ENCODE results near the gene CHRDL1. TPM values are rescaled to one million over a fixed set of nuclear protein-coding genes. Genes with fewer than 3 reads are reported as not detected.

The CHRDL1 gene
- total and polyA plus RNA-seq, 2 donors, result 22.6 to 29.3 TPM

DNA sequence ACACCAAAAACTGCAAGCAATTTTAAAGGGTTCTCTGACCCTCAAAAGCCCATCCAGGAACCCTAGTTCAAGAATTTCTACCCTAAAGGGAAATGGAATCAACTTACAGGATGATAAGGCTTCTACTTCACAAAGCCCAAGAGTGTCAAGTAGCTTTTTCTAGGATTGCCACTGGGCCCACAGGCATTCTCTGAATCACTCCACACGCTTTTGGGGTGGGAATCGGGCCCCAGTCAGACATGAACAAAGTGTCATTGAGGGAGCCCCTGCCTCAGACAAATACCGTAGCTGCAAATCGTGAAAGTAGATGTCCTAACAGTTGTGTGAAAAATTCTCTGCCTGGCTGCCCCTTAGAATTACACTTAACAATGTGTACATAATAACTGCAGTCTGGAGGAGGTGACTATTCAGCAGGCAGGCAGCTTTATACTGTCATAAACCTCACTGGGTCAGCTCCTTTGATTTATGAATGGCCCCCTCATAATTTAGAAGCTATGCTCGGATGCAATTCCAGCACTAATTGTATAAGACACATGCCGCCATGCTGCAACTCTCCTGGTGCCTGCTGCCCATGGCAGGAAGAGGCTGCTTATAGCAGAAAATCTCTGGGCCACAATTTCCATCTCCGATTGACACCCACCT, 36.7 kb downstream of the CHRDL1 start:
- WGBS, result 68% methylated on average over 7 of the region's 7 CpGs
- Histone ChIP-seq H3K27ac (ENCODE audit: low read depth) (no peak overlapping the region), H3K4me3 (ENCODE audit: low read depth, low read length) (no peak overlapping the region), H3K36me3 (ENCODE audit: insufficient read depth) (no peaks in the 10 kb centered on the region), H3K4me1 (ENCODE audit: insufficient read depth) (no peaks in the 10 kb centered on the region)
- DNase-seq (ENCODE audit: extremely low spot score), result no peak

DNA sequence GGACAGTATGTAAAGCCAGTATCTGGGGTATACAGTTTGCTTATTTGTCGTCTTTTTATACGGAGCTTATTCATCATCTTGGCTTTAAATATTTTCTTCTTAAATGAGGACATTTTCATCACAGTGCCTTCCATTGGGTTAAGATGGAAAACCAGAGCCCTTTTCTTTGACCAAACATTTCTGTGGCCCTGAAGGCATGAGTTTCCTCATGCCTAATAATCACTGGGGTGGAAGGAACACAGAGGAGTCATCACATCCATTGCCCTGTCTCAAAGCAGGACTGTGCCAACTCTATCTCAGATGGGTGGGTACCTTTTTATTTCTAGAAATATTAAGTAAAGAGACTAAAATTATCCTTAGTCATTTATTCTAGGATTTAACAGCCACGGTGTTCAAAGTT, 40.0 kb downstream of the CHRDL1 start:
- no peaks in the 10 kb centered on the region for H3K36me3 ChIP-seq (ENCODE audit: insufficient read depth)
- H3K27ac ChIP-seq (ENCODE audit: low read depth), result no peak overlapping the region
- DNase-seq (ENCODE audit: extremely low spot score), result no peak
- 85% methylated on average over 3 of the region's 3 CpGs for WGBS
- no peak overlapping the region for H3K4me3 ChIP-seq (ENCODE audit: low read depth, low read length)
- no peaks in the 10 kb centered on the region for H3K4me1 ChIP-seq (ENCODE audit: insufficient read depth)

DNA sequence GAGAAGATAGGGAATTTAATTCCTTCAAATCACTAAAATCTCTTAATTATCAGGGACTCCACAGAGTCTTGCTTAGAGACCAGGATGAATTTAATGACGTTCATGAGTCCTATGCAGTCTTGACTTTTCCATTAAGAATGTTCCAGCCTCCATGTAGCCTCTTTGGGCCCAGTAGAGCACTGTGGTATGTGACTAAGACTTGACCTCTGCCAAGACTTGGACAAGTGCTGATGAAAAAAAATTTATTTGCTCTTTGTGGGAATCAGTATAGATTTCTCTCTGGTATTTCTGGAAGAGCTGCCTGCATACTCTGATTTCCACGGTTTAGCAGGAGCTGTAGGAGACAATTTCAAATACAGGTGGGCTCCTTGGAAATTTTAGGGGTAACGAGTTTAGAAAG, 40.6 kb downstream of the CHRDL1 start:
- WGBS, result 77% methylated on average over 3 of the region's 3 CpGs

DNA sequence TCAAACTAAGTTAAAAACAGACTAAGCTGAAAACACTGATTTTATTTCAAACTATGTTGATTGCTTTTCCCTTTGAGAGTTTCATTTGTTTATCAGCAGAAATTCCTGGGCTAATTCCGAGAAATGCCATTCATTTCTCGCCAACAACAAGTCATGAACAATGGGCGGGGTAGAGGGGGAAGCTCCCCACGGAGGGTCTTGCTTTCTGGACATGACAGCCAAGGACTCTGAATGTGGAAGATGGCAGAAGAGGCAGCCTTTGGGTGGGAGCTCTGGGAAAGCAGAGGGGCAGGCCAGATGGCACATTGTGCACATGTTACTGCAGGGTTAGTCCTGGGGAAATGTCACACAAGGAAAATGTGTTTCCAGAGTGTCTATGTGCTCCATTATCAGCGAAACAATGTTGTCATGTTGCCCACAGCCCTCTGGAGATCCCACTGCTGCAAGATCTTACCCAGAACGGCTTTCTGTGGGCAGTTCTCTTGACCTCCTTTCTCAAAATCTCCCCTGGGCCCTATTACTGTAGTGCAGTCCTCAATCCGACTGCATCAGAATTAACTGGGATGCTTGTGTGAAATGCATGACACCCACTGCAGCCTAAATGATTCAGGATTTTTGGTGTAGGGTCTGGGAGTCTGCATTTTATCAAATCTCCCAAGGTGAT, 45.0 kb downstream of the CHRDL1 start:
- H3K4me1 ChIP-seq (ENCODE audit: insufficient read depth), result no peaks in the 10 kb centered on the region
- H3K27ac ChIP-seq (ENCODE audit: low read depth), result no peak overlapping the region
- DNase-seq (ENCODE audit: extremely low spot score), result no peak
- no peak overlapping the region for H3K4me3 ChIP-seq (ENCODE audit: low read depth, low read length)
- 51% methylated on average over 7 of the region's 7 CpGs for WGBS
- no peaks in the 10 kb centered on the region for H3K36me3 ChIP-seq (ENCODE audit: insufficient read depth)

More for the DNA sequence above, 40.6 kb downstream of the CHRDL1 start:
- H3K4me1 ChIP-seq (ENCODE audit: insufficient read depth), result no peaks in the 10 kb centered on the region
- no peak overlapping the region for H3K27ac ChIP-seq (ENCODE audit: low read depth)
- H3K4me3 ChIP-seq (ENCODE audit: low read depth, low read length), result no peak overlapping the region
- DNase-seq (ENCODE audit: extremely low spot score), result no peak
- H3K36me3 ChIP-seq (ENCODE audit: insufficient read depth), result no peaks in the 10 kb centered on the region

DNA sequence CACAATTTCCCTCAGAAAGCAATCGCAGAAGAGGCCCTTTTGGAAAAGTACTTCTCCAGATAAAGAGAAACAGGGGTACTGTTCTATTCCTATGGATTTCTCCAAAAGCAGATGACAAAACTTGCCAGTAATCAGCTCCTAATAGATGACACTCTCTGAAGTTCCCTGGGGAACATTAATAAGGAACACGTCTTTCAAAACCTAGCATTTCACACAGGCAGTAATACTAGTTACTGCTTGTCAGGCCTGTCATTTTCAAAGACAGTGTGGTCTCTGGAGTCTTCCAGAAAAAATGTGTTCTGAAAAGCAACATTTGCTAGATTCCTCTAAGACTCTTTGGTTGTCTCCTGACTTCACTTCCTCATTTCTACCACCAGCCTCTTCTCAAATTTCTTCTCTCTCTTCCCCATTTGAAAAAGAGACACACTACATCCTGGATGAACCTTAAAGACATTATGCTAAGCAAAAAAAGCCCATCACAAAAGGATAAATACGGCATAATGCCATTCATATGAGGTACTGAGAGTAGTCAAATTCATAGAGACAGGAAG, 47.3 kb downstream of the CHRDL1 start:
- H3K36me3 ChIP-seq (ENCODE audit: insufficient read depth), result no peaks in the 10 kb centered on the region
- no peaks in the 10 kb centered on the region for H3K4me1 ChIP-seq (ENCODE audit: insufficient read depth)
- no peak for DNase-seq (ENCODE audit: extremely low spot score)
- H3K27ac ChIP-seq (ENCODE audit: low read depth), result no peak overlapping the region
- 87% methylated on average over 3 of the region's 3 CpGs for WGBS
- no peak overlapping the region for H3K4me3 ChIP-seq (ENCODE audit: low read depth, low read length)

DNA sequence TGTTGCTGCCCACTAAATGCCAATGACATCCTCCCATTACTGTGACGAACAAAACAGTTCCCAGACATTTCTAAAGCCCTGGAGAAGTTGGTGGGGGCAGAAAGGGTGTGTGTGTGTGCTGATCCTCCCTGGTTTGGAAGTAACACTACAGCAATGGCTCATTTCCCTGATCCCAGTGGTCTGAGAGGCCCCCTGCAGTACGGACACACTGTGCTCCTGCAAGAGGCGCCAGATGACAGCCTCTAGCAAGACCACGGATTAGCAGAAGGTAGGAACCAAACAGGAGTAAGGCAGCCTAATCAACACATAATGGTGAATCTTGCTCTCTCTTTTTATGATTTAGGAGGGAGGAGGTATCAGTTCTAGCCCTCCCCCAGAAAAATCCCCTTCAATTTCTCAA, 49.6 kb downstream of the CHRDL1 start:
- no peaks in the 10 kb centered on the region for H3K4me1 ChIP-seq (ENCODE audit: insufficient read depth)
- H3K27ac ChIP-seq (ENCODE audit: low read depth), result no peak overlapping the region
- 66% methylated on average over 4 of the region's 4 CpGs for WGBS
- DNase-seq (ENCODE audit: extremely low spot score), result no peak
- no peak overlapping the region for H3K4me3 ChIP-seq (ENCODE audit: low read depth, low read length)
- H3K36me3 ChIP-seq (ENCODE audit: insufficient read depth), result no peaks in the 10 kb centered on the region

DNA sequence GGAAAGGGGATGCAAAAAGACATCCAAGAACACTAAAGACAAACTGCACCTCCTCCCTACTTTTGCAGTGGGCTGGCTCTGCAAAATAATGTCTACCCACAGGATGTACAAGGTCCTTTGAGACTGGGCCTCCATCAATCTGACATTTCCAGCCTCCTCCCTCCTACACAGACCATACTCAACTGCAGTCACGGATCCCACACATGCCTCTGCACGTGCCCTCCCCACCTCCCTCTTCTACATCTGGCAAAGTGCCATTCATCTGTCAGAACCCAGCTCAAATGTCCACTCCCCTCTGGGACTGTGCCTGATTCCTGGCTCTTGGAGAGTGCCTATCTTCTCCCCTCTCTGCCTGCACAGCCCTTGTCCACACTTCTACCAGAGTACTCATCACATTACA, 50.3 kb downstream of the CHRDL1 start:
- no peaks in the 10 kb centered on the region for H3K36me3 ChIP-seq (ENCODE audit: insufficient read depth)
- no peaks in the 10 kb centered on the region for H3K4me1 ChIP-seq (ENCODE audit: insufficient read depth)
- 39% methylated on average over 2 of the region's 2 CpGs for WGBS
- H3K27ac ChIP-seq (ENCODE audit: low read depth), result no peak overlapping the region
- no peak overlapping the region for H3K4me3 ChIP-seq (ENCODE audit: low read depth, low read length)
- DNase-seq (ENCODE audit: extremely low spot score), result peak; percentile 7

DNA sequence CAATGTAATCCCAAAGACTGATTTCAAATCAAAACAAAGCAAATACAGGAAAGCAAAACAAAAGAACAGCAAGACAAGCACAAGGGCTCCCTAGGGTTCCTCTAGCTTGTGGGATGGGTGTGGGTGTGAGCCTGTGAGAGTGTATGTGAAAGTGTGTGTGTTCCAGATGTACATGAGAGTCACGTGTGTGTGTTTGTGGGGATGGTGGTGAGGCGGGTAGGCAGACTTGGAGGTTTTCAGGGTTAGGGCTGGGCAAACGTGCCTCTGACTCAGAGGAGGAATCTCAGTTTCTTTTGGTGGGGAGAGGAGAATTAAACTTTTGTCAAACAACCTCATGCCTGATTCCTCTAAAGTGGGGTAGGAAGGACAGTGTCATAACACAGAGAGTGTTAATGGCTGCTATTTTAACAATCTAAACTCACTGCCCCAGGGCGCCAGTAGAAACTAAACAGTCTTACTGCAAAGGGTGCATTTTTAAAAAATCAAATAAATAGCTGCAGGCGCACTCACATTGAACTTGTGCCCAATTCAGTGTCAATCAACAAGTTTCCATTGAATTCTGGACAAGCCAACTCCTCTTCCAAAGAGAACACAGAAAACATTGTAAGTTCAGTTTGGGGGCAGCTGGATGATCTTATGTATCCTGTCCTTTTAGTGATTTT, 51.8 kb downstream of the CHRDL1 start:
- Histone ChIP-seq H3K4me3 (ENCODE audit: low read depth, low read length) (no peak overlapping the region), H3K4me1 (ENCODE audit: insufficient read depth) (no peaks in the 10 kb centered on the region), H3K27ac (ENCODE audit: low read depth) (no peak overlapping the region), H3K36me3 (ENCODE audit: insufficient read depth) (no peaks in the 10 kb centered on the region)
- WGBS, result 21% methylated on average over 5 of the region's 5 CpGs
- no peak for DNase-seq (ENCODE audit: extremely low spot score)

DNA sequence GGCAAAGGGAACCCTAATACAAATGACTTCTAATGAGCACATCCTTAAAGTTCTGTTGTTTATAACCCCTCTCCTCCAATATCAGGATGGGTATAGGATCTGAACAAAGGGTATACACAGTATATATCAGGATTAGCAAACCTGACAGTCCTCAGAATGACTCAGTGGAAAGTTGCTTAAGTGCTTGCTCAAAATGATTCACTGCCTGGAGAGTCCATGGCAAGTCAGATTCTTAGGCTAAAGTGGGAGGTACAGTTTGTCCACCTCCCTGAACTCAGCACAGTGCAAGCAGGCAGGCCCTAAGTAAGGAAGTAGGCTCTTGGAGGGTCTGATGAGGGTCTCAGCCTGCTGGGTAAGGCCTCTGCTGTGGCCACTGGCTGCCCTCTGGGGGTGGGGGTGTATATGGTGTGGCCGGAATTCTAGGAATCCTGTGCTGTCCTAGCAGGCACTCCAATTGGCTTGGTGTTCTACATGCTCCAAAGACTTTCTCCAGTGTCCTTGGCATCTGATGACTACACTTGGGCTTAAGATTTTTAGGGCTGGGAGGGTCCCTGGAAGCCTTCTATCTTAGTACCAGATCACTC, 54.3 kb downstream of the CHRDL1 start:
- whole genome bisulfite sequencing, result 72% methylated on average over 1 of the region's 1 CpG
- Histone ChIP-seq H3K27ac (ENCODE audit: low read depth) (no peak overlapping the region), H3K4me3 (ENCODE audit: low read depth, low read length) (no peak overlapping the region), H3K36me3 (ENCODE audit: insufficient read depth) (no peaks in the 10 kb centered on the region), H3K4me1 (ENCODE audit: insufficient read depth) (no peaks in the 10 kb centered on the region)
- no peak for DNase-seq (ENCODE audit: extremely low spot score)

DNA sequence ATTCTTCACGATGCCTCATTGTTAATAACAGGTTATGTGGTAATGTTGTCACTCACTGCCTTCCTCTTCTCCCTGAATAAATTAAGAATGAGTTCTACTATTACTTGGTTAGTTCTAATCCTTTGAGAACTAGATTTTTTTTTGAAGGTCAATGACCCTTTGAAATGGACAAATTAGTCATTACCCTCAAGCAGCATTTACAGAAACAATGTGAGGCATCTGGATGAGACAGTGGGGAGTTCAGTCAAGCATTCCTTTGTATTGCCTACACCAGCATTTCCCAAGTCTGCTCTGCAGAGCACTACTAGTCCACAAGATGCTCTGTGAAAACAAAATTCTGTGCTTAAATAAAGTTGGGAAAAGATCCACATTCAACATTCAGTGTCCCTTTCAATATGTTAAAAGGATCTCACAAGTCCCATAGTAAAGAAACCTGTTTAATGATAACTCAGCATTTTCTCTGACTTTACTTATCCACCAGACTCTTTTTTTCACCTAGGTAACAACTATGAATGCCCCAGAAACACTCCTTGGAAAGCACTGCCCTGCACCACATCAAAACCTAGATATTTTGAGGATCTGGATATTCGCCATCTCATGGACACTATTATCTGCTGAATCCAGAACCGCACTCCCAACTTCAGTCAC, 60.6 kb downstream of the CHRDL1 start:
- WGBS, result 89% methylated on average over 3 of the region's 3 CpGs
- DNase-seq (ENCODE audit: extremely low spot score), result no peak
- Histone ChIP-seq H3K4me1 (ENCODE audit: insufficient read depth) (no peaks in the 10 kb centered on the region), H3K36me3 (ENCODE audit: insufficient read depth) (no peaks in the 10 kb centered on the region), H3K4me3 (ENCODE audit: low read depth, low read length) (no peak overlapping the region), H3K27ac (ENCODE audit: low read depth) (no peak overlapping the region)

DNA sequence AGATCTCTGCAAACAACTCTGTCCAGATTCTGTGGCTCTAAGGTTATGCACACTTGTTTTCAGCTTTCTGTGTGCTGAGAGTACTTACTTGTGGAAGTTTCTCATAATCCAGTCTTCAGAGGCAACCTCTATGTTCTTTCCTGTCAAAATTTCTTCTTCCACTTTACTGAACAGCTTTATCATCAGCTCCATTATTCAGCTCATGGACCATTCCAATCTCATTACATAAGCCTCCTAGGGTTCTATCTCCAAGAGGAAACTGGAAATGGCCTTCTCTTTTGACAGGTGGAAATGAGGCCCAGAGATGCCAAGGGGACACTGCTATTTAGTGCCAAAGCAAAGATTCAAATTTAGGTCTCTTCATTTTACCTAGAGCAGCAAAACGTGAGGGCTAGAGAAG, 61.3 kb downstream of the CHRDL1 start:
- H3K4me1 ChIP-seq (ENCODE audit: insufficient read depth), result no peaks in the 10 kb centered on the region
- WGBS, result 71% methylated on average over 1 of the region's 1 CpG
- H3K36me3 ChIP-seq (ENCODE audit: insufficient read depth), result no peaks in the 10 kb centered on the region
- no peak for DNase-seq (ENCODE audit: extremely low spot score)
- no peak overlapping the region for H3K27ac ChIP-seq (ENCODE audit: low read depth)
- no peak overlapping the region for H3K4me3 ChIP-seq (ENCODE audit: low read depth, low read length)

DNA sequence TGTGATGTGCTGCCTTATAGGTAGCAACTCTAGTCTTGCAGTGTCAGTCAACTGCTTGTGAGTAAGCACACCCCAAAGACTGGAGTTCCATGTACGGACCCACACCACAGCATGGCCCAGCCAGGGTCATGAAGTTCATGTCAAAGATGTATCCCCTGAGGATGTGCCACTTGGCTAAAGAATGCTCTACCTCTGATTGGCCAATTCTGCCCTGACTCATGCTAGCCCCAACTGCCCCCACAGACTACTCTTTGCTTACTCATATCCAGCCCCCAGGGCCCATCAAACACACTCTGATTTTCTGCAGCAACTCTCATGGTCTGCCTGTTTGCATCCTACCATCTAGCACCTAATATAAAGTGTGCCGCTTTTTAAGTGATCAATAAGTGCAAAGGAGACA, 62.5 kb downstream of the CHRDL1 start:
- DNase-seq (ENCODE audit: extremely low spot score), result no peak
- Histone ChIP-seq H3K27ac (ENCODE audit: low read depth) (no peak overlapping the region), H3K36me3 (ENCODE audit: insufficient read depth) (no peaks in the 10 kb centered on the region), H3K4me1 (ENCODE audit: insufficient read depth) (no peaks in the 10 kb centered on the region), H3K4me3 (ENCODE audit: low read depth, low read length) (no peak overlapping the region)
- WGBS, result 86% methylated on average over 2 of the region's 2 CpGs

DNA sequence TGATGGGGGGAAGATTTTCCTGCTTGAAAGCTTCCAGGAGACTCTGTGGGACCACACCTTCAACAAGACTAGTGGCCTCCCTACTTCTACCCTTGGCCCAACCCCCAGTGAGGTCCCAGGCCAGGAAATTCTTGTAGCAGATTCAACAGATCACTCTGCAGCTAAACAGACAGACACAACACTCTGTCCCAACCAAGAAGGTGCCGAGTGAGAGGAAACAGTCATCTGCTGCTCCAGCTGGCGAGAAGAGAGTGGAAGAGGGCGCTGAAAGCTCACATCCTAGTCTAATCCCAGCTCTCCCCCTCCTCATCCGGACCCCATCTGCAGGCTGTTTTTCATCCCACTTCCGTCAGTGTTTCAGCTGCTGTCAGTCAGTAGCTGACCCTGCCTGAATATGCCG, 63.4 kb downstream of the CHRDL1 start:
- Histone ChIP-seq H3K4me1 (ENCODE audit: insufficient read depth) (no peaks in the 10 kb centered on the region), H3K4me3 (ENCODE audit: low read depth, low read length) (no peak overlapping the region), H3K27ac (ENCODE audit: low read depth) (no peak overlapping the region), H3K36me3 (ENCODE audit: insufficient read depth) (no peaks in the 10 kb centered on the region)
- WGBS, result 22% methylated on average over 6 of the region's 6 CpGs
- DNase-seq (ENCODE audit: extremely low spot score), result no peak
